HepG2 (cell line): Measurements from ENCODE around the gene COPS4. TPM values are rescaled to one million over a fixed set of nuclear protein-coding genes. Genes with fewer than 3 reads are reported as not detected.

ENCODE experiments used
- ADNP ChIP-seq: sonication (generic); formaldehyde crosslinking; IDR thresholded peaks from 2 replicates; pipeline ENCODE4 v1.4.0; 2020; ENCODE audit warnings: missing genetic modification reagents
- ARNT2 ChIP-seq: sonication (generic); formaldehyde crosslinking; IDR thresholded peaks from 2 replicates; pipeline ENCODE4 v1.8.0; 2022; ENCODE audit warnings: mild to moderate bottlenecking, low read depth, missing genetic modification reagents, moderate library complexity
- DDIT3 ChIP-seq: sonication (generic); formaldehyde crosslinking; IDR thresholded peaks from 2 replicates; pipeline ENCODE4 v1.4.0; 2020; ENCODE audit warnings: mild to moderate bottlenecking, missing genetic modification reagents
- FOXM1 ChIP-seq: sonication (generic); formaldehyde crosslinking; IDR thresholded peaks from 2 replicates; pipeline ENCODE4 v1.5.0; 2020; ENCODE audit warnings: missing genetic modification reagents
- HNRNPLL ChIP-seq: fragments of 200-400 bp; formaldehyde crosslinking; IDR thresholded peaks from 2 replicates; pipeline ENCODE4 v1.6.1; 2017; ENCODE audit warnings: mild to moderate bottlenecking, low read depth, low read length; ENCODE audit not compliant: poor library complexity, severe bottlenecking
- IRX3 ChIP-seq: sonication (generic); formaldehyde crosslinking; IDR thresholded peaks from 2 replicates; pipeline ENCODE4 v1.8.1; 2023; ENCODE audit warnings: mild to moderate bottlenecking, low read depth, missing genetic modification reagents, borderline replicate concordance
- KAT8 ChIP-seq: IDR thresholded peaks from 2 replicates; pipeline ENCODE4 v1.6.1; 2016; ENCODE audit warnings: missing genetic modification reagents, missing compliant biosample characterization
- MED13 ChIP-seq: sonication (generic); formaldehyde crosslinking; IDR thresholded peaks from 2 replicates; pipeline ENCODE4 v1.5.0; 2020; ENCODE audit warnings: missing genetic modification reagents
- NFE2 ChIP-seq: sonication (generic); formaldehyde crosslinking; IDR thresholded peaks from 2 replicates; pipeline ENCODE4 v1.4.0; 2020; ENCODE audit warnings: missing genetic modification reagents
- NR2C2 ChIP-seq: sonication (generic); formaldehyde crosslinking; IDR thresholded peaks from 2 replicates; pipeline ENCODE4 v1.4.0; 2020; ENCODE audit warnings: missing genetic modification reagents, mild to moderate bottlenecking, moderate library complexity, borderline replicate concordance
- PAF1 ChIP-seq: IDR thresholded peaks from 2 replicates; pipeline ENCODE4 v1.6.1; 2016; ENCODE audit warnings: missing genetic modification reagents, missing compliant biosample characterization
- PCBP1 ChIP-seq: fragments of 200-400 bp; formaldehyde crosslinking; IDR thresholded peaks from 2 replicates; pipeline ENCODE4 v1.6.1; 2017; ENCODE audit warnings: mild to moderate bottlenecking, low read depth, low read length, borderline replicate concordance
- PLRG1 ChIP-seq: fragments of 450-650 bp; conservative IDR thresholded peaks from 2 replicates; pipeline ENCODE4 v1.6.1; 2016
- RNF219 ChIP-seq: sonication (generic); formaldehyde crosslinking; IDR thresholded peaks from 2 replicates; pipeline ENCODE4 v1.5.0; 2020; ENCODE audit warnings: mild to moderate bottlenecking, missing genetic modification reagents
- SIN3B ChIP-seq: fragments of 150-350 bp; IDR thresholded peaks from 2 replicates; pipeline ENCODE4 v1.6.1; 2014; ENCODE audit warnings: low read length
- SIX1 ChIP-seq: sonication (generic); formaldehyde crosslinking; IDR thresholded peaks from 2 replicates; pipeline ENCODE4 v1.4.0; 2020; ENCODE audit warnings: missing genetic modification reagents, borderline replicate concordance
- SRSF4 ChIP-seq: fragments of 200-400 bp; formaldehyde crosslinking; IDR thresholded peaks from one replicate; pipeline ENCODE4 v1.6.1; 2018; ENCODE audit warnings: mild to moderate bottlenecking, low read depth, low read length, moderate library complexity; ENCODE audit not compliant: poor library complexity, severe bottlenecking
- STAG1 ChIP-seq: sonication (generic); formaldehyde crosslinking; IDR thresholded peaks from 2 replicates; pipeline ENCODE4 v1.4.0; 2020; ENCODE audit warnings: missing genetic modification reagents
- TFE3 ChIP-seq: IDR thresholded peaks from 2 replicates; pipeline ENCODE4 v1.6.1; 2016
- ZBTB2 ChIP-seq: sonication (generic); formaldehyde crosslinking; IDR thresholded peaks from 2 replicates; pipeline ENCODE4 v1.8.0; 2022; ENCODE audit warnings: low read depth, missing genetic modification reagents
- ZFP1 ChIP-seq: IDR thresholded peaks from 2 replicates; pipeline ENCODE4 v1.6.1; 2016
- ZMAT3 ChIP-seq: sonication (generic); formaldehyde crosslinking; conservative IDR thresholded peaks from 2 replicates; pipeline ENCODE4 v1.7.0; 2021; ENCODE audit warnings: missing genetic modification reagents
- ZNF343 ChIP-seq: sonication (generic); formaldehyde crosslinking; IDR thresholded peaks from 2 replicates; pipeline ENCODE4 v1.4.0; 2020; ENCODE audit warnings: mild to moderate bottlenecking, missing genetic modification reagents
- ZNF713 ChIP-seq: sonication (generic); formaldehyde crosslinking; IDR thresholded peaks from 2 replicates; pipeline ENCODE4 v1.4.0; 2020; ENCODE audit warnings: mild to moderate bottlenecking, missing genetic modification reagents
- ZSCAN20 ChIP-seq: sonication (generic); formaldehyde crosslinking; IDR thresholded peaks from 2 replicates; pipeline ENCODE4 v1.4.0; 2020; ENCODE audit warnings: missing genetic modification reagents, mild to moderate bottlenecking, borderline replicate concordance
- polyA plus RNA-seq, 8 experiments: library from polyadenylated mRNA; depleted of rRNA in 3 of 8; stranded (reverse) in 7 of 8; unstranded in 1 of 8; fragments of >200 nt; fragmentation: Illumina TruSeq in 4 of 8; extraction: Trizol in 4 of 8; gene quantifications; 2 replicates each; pipeline versions ENCODE4 v1.2.1 to v1.2.3, GENCODE V29; 2011 to 2016; ENCODE audit warnings: low read depth in 4 of 8, missing spikeins in 1 of 8, mixed read lengths in 1 of 8; ENCODE audit not compliant: insufficient read depth in 1 of 8
- total RNA-seq, 5 experiments: library from RNA; depleted of rRNA; stranded (reverse); fragments of >200 nt; fragmentation: Illumina TruSeq; extraction: Trizol; gene quantifications; 2 replicates each; pipeline ENCODE4 v1.2.3, GENCODE V29; 2016; ENCODE audit warnings: low read depth in 1 of 5

Gene COPS4
- total and polyA plus RNA-seq, 2 of the 13 experiments (the other 11 are each of a cell fraction or from before 2014, with no cell fraction given), result 28.8 to 52.5 TPM

- peak; percentile 52; the same call in 1 of the 2 replicates for TF ChIP-seq ARNT2 (CRISPR knock-in tag)
- TF ChIP-seq ZSCAN20 (CRISPR knock-in tag), result no peak
- TF ChIP-seq HNRNPLL, result peak; percentile 64
- no peak; the same call in 1 of the 2 replicates for TF ChIP-seq SIX1 (CRISPR knock-in tag)
- no peak for TF ChIP-seq PAF1 (CRISPR knock-in tag)
- no peak for TF ChIP-seq DDIT3 (CRISPR knock-in tag)
- TF ChIP-seq NR2C2 (CRISPR knock-in tag), result peak; percentile 87
- TF ChIP-seq SRSF4, result no peak
- peak; percentile 77 for TF ChIP-seq ZNF343 (CRISPR knock-in tag)
- no peak for TF ChIP-seq NFE2 (CRISPR knock-in tag)
- TF ChIP-seq ZMAT3 (CRISPR knock-in tag), result no peak; the same call in 1 of the 2 replicates
- no peak; the same call in 1 of the 2 replicates for TF ChIP-seq MED13 (CRISPR knock-in tag)
- TF ChIP-seq ZFP1 (CRISPR knock-in tag), result peak; percentile 95
- TF ChIP-seq RNF219, result 0 out of 2 replicates have a peak, but pooled peaks have one; percentile 78
- no peak for TF ChIP-seq PLRG1
- TF ChIP-seq ZNF713 (CRISPR knock-in tag), result no peak
- no peak for TF ChIP-seq PCBP1
- no peak for TF ChIP-seq FOXM1 (CRISPR knock-in tag)
- no peak for TF ChIP-seq IRX3
- peak; percentile 97 for TF ChIP-seq KAT8 (CRISPR knock-in tag)
- TF ChIP-seq ZBTB2 (CRISPR knock-in tag), result peak; percentile 71
- peak; percentile 64 for TF ChIP-seq TFE3 (CRISPR knock-in tag)
- no peak; the same call in 1 of the 2 replicates for TF ChIP-seq STAG1
- no peak for TF ChIP-seq ADNP (CRISPR knock-in tag)
- peak; percentile 82; the same call in 1 of the 2 replicates for TF ChIP-seq SIN3B
Observed at GRCh38 chr4:83034630-83035494, at the start of gene COPS4 (continued).
